Esophagus squamous epithelium (tissue), 5 donors: ENCODE results near the gene BICRA. TPM values are rescaled to one million over a fixed set of nuclear protein-coding genes. Genes with fewer than 3 reads are reported as not detected.
A peak's percentile ranks its signal among the peaks of the same experiment; 100 is the strongest.

ENCODE experiments used
- DNase-seq: peaks from one replicate; lab custom pipeline; 2025; lab: John Stamatoyannopoulos, UW
- H3K27ac ChIP-seq, 4 donors: fragments of 200-600 bp; sonication (generic); one replicate each; pipeline ENCODE4 v1.5.1; 2016 to 2019; ENCODE audit warnings: mild to moderate bottlenecking in 1 of 4
- H3K27me3 ChIP-seq, 4 donors: fragments of 200-600 bp; sonication (generic); 1 replicate in 3 of 4; 2 replicates in 1 of 4; pipeline versions ENCODE4 v1.5.1 to v1.6.0; 2017 to 2021; ENCODE audit warnings: antibody characterized with exemption in 1 of 4
- H3K36me3 ChIP-seq, 3 donors: fragments of 200-600 bp; sonication (generic); one replicate each; pipeline ENCODE4 v1.5.1; 2016 to 2019
- H3K4me1 ChIP-seq, 3 donors: fragments of 200-600 bp; sonication (generic); one replicate each; pipeline ENCODE4 v1.5.1; 2017 to 2019
- H3K4me3 ChIP-seq, 4 donors: fragments of 200-600 bp; sonication (generic); 1 replicate in 3 of 4; 2 replicates in 1 of 4; pipeline ENCODE4 v1.5.1; 2016 to 2019; ENCODE audit warnings: mild to moderate bottlenecking in 2 of 4, moderate library complexity in 1 of 4
- H3K9me3 ChIP-seq, 3 donors: fragments of 200-600 bp; sonication (generic); one replicate each; pipeline ENCODE4 v1.5.1; 2016 to 2019
- CTCF ChIP-seq, 6 experiments: fragments of 450-650 bp in 4 of 6; fragments of 200-600 bp in 2 of 6; sonication (generic) in 2 of 6; IDR thresholded peaks; one replicate each; pipeline ENCODE4 v1.5.1; 2016 to 2019; ENCODE audit warnings: antibody characterized with exemption in 6 of 6, mild to moderate bottlenecking in 4 of 6, moderate library complexity in 4 of 6
- POLR2A ChIP-seq, 4 donors: fragments of 450-650 bp; IDR thresholded peaks; one replicate each; pipeline ENCODE4 v1.6.1; 2017; ENCODE audit warnings: antibody characterized with exemption in 4 of 4, mild to moderate bottlenecking in 4 of 4, moderate library complexity in 3 of 4
- WGBS, 2 donors: methylation state at CpG; one replicate each; pipeline ENCODE4 v1.1.5; 2018; 5-methylcytosine and 5-hydroxymethylcytosine counted together
- intact Hi-C: fragments of 100-400 bp; cut with DNase I; formaldehyde crosslinking; loops from one replicate; pipeline ENCODE4 v1.15.0; 2022
- total RNA-seq, 4 donors: library from RNA; depleted of rRNA; stranded (reverse); fragments of >200 nt; gene quantifications; one replicate each; pipeline ENCODE4 v1.1.0, GENCODE V29; 2016
- donor health status: DM: yes; HTN: yes; CAD: no.

Gene BICRA
- total RNA-seq, 4 donors from 2014 or later = 1.1 to 17.5 (median 7.0) TPM

GRCh38 chr19:47614559-47614958, 5.6 kb downstream of the BICRA start:
- H3K27me3 ChIP-seq = no peaks in the 10 kb centered on the region
- DNase-seq = no peak
- intact Hi-C loops = no loop called here
- H3K9me3 ChIP-seq = no peaks in the 10 kb centered on the region
- no peak overlapping the region for H3K27ac ChIP-seq
- WGBS, 2 donors = 90 to 93% methylated on average over 8 to 10 of the region's 10 CpGs
- TF ChIP-seq CTCF (IDR thresholded peaks at IDR 0.05) (no peak), POLR2A (IDR thresholded peaks at IDR 0.05) (no peak)
- no peak overlapping the region for H3K4me3 ChIP-seq
- peaks cover 15 to 78% (median 30%) of the 10 kb centered on the region in 3 donors for H3K4me1 ChIP-seq
- H3K36me3 ChIP-seq = peaks cover 0 to 29% (median 0%) of the 10 kb centered on the region in 3 donors

GRCh38 chr19:47615230-47615629, 6.3 kb downstream of the BICRA start:
- H3K4me3 ChIP-seq = no peak overlapping the region
- WGBS, 2 donors = 79% methylated on average over 6 to 7 of the region's 7 CpGs
- H3K36me3 ChIP-seq = peaks cover 0 to 33% (median 0%) of the 10 kb centered on the region in 3 donors
- H3K4me1 ChIP-seq = peaks cover 15 to 78% (median 30%) of the 10 kb centered on the region in 3 donors
- no peak overlapping the region for H3K27ac ChIP-seq
- H3K9me3 ChIP-seq = no peaks in the 10 kb centered on the region
- no peaks in the 10 kb centered on the region for H3K27me3 ChIP-seq
- TF ChIP-seq CTCF (IDR thresholded peaks at IDR 0.05) (no peak), POLR2A (IDR thresholded peaks at IDR 0.05) (no peak)
- no peak for DNase-seq
- intact Hi-C loops = no loop called here

- H3K4me1 ChIP-seq = peaks cover 13 to 74% (median 26%) of the 10 kb centered on the region in 3 donors
- no peak overlapping the region for H3K4me3 ChIP-seq
- H3K27ac ChIP-seq = peak overlapping the region in 1 of 4 donors; percentile 13
- no peak for DNase-seq
- no peaks in the 10 kb centered on the region for H3K27me3 ChIP-seq
- peaks cover 0 to 33% (median 0%) of the 10 kb centered on the region in 3 donors for H3K36me3 ChIP-seq
- no peaks in the 10 kb centered on the region for H3K9me3 ChIP-seq
- 91% methylated on average over 7 of the region's 7 CpGs; no CpG with 5 or more reads in 1 of the 2 donors for WGBS, 2 donors
- TF ChIP-seq POLR2A (IDR thresholded peaks at IDR 0.05) (no peak), CTCF (IDR thresholded peaks at IDR 0.05) (no peak)
- intact Hi-C loops = no loop called here
These were observed 6.8 kb downstream of the BICRA start for GRCh38 chr19:47615714-47616113.

- 72 to 74% methylated on average over 12 to 14 of the region's 14 CpGs for WGBS, 2 donors
- Histone ChIP-seq H3K27ac (peak overlapping the region in 3 of 4 donors; percentile 44 to 62 (median 46)), H3K4me3 (no peak overlapping the region), H3K36me3 (peaks cover 0 to 25% (median 0%) of the 10 kb centered on the region in 3 donors), H3K9me3 (no peaks in the 10 kb centered on the region), H3K27me3 (no peaks in the 10 kb centered on the region), H3K4me1 (peaks cover 9 to 58% (median 11%) of the 10 kb centered on the region in 3 donors)
- TF ChIP-seq POLR2A (IDR thresholded peaks at IDR 0.05) (no peak), CTCF (IDR thresholded peaks at IDR 0.05) (no peak)
- intact Hi-C loops = no loop called here
- no peak for DNase-seq
These were observed 9.8 kb downstream of the BICRA start for GRCh38 chr19:47618771-47619170.

GRCh38 chr19:47619763-47620162, 10.8 kb downstream of the BICRA start:
- TF ChIP-seq CTCF (IDR thresholded peaks at IDR 0.05) = no peak
- TF ChIP-seq POLR2A (IDR thresholded peaks at IDR 0.05) = no peak
- H3K4me1 ChIP-seq = peaks cover 10 to 64% (median 18%) of the 10 kb centered on the region in 3 donors
- peaks cover 0 to 18% (median 0%) of the 10 kb centered on the region in 3 donors for H3K36me3 ChIP-seq
- DNase-seq = no peak
- intact Hi-C loops = no loop called here
- H3K27ac ChIP-seq = peak overlapping the region in 1 of 4 donors; percentile 62
- H3K9me3 ChIP-seq = no peaks in the 10 kb centered on the region
- WGBS, 2 donors = 63 to 100% methylated on average over 1 to 6 of the region's 6 CpGs
- no peaks in the 10 kb centered on the region for H3K27me3 ChIP-seq
- no peak overlapping the region for H3K4me3 ChIP-seq
